HUDEP-2 (cell line): ENCODE data around the gene CBX7.
A peak's percentile ranks its signal among the peaks of the same experiment; 100 is the strongest.
"Not testable (repeated sequence)": the region's sequence is repeated elsewhere in the genome, so short reads cannot be mapped to it uniquely, and the experiment has no call there.

Experiments
- DNase-seq, 76 experiments: peaks; one replicate each; lab custom pipeline; 2025; ENCODE audit not compliant: unreplicated experiment in 76 of 76; lab: John Stamatoyannopoulos, UW

The CBX7 gene

DNA sequence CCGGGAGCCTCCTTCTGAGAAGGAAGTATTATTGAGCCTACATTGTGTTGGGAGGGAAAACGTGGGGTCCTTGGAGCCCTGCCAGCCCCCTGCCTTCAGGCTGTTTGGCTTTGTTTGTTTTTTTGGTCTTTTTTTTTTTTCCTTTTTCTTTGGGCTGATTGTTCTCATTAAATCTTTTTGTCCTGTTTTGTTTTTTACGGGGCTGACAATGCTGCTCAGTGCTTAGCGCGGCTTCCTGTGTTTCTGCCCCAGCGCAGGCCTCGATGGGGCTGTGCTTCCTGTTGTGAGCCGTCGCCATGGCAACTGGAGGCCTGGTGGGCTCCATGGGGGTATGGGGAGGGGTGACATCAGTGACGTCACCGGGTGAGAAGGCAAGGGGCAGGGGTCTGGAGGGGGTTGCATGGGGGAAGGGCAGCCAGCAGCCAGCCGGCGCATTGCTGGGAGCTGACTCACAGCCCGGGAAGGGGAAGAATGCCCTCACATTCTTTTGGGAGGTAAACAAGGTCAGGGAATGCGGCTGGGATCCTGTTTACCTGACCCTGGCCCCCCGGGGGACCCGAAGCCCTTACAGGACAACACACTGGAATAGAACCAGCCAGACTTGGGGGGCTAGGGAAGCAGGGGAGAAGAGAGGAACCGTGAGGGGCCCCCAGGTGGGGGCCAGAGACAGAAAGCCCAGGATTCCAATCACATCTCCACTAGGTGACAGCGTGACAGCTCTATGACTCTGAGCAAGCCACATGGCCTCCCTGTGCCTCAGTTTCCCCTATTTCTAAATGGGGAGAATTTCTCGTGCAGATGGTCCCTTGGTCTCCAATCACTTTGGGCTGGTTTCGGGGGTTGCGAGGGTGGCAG, 22.2 kb upstream of the CBX7 start:
- DNase-seq: no peak

DNA sequence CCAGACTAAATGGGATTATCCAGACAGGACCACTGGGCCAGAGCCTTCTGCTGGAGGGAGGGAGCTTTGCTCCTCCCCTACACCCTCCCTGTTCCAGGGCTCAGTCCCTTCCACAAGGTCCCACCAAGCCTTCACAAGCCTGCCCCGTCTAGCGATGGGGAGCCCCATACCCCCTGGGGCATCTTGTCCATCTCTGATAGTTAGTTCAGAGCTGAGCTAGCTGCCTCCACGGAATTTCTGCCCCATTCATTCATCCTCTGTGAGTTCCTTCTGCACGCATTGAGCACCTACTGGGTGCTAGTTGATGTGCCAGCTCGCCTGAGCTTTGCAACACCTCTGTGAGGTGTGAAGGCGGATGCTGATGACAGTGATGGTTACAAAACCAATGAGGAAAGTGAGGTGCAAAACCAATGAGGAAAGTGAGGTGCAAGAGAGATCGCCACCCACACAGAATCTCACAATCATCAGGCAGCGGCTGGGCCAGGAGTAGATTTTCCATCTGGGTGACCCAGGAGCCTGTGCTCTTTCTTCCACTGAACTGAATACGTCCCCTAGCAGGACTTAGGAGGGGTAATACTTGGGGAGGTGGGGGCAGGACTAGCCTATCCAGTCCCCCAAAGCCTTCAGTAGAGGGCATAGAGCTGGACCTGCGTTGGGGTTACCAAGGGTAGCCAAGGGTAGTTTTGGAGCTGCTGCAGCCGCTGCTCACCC, 21.5 kb upstream of the CBX7 start:
- DNase-seq: no peak

DNA sequence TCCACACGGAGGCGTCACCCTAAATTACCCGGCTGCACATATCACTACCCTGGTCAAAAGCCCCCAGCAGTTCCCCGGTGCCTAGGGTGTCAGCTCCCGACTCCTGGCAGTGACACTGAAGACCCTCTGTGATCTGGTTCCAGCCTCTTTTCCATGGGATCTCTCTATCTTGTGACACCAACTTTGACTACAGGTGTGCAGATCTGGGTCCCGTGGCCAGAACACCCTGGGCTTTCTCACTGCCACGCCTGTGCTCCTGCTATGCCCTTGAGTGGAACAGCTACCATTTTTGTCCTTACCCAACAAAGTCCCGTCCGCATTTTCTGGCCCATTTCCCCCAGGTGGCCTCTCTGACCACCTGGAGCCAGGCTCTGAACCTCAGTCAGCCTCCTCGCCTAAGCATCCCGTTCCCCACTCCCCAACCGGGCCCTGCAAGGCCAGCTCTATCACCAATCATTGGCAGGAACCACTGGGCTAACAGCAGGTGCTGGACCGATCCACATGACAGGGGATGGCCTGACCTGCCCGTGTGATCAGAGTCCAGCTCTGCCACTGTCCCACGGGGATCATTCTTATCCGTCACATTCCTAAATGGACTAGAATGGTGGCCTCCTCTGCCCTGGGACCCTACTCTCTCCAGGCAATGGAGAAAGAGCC, 20.7 kb upstream of the CBX7 start:
- no peak for DNase-seq

DNA sequence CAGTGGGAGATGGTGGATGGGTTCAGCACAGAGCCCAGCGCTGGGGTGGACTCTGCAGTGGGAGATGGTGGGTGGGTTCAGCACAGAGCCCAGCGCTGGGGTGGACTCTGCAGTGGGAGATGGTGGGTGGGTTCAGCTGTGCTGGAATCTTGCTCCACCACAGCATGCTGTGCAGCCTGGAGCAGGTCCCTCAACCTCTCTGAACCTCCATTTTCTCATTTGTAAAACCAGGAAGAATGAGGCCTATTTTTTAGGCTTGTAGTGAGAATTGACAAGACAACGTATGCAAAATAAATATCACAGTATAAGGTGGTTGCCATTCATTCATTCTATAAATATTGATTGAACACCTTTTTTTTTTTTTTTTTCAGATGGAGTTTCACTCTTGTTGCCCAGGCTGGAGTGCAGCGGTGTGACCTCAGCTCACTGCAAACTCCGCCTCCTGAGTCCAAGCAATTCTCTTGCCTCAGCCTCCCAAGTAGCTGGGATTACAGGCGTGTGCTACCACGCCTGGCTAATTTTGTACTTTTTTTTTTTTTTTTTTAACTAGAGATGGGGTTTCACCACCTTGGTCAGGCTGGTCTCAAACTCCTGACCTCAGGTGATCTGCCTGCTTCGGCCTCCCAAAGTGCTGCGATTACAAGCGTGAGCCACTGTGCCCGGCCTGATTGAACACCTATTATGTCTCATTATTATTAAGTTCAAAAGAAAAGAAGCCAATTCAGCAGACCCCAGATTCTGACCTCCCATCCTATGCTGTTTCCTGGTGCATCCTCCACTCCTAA, 20.0 kb upstream of the CBX7 start:
- not testable (repeated sequence) for DNase-seq

DNA sequence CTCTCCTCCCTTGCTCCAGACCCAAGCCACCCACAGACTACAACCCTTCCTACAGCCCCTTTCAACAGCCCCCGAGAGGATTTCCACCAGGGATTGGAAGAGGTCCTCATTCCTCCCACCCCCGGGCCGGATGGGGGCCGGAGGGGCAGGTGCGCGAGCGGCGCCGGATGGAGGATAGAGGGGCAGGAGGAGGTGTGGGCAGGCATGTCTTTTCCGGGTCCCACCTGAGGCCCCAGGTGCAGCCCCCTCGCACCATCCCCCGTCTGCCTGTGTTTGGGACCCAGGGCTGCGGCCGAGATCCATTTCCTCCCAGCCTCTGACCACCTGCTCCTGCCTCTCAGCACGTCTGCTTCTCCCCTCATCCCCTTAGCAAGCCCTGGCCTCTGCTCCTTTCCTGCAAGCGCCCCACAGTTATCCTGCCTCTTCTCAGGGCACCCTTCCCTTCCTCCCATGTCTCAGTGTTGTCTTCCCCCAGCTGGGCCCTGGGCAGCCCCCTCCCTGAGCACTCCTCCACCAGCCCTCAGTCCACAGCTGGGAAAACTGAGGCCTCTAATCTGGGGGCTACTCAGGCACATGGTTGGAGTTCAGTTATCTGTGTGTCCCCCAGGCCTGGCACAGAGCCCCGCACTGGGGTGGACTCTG, 19.3 kb upstream of the CBX7 start:
- no peak for DNase-seq

DNA sequence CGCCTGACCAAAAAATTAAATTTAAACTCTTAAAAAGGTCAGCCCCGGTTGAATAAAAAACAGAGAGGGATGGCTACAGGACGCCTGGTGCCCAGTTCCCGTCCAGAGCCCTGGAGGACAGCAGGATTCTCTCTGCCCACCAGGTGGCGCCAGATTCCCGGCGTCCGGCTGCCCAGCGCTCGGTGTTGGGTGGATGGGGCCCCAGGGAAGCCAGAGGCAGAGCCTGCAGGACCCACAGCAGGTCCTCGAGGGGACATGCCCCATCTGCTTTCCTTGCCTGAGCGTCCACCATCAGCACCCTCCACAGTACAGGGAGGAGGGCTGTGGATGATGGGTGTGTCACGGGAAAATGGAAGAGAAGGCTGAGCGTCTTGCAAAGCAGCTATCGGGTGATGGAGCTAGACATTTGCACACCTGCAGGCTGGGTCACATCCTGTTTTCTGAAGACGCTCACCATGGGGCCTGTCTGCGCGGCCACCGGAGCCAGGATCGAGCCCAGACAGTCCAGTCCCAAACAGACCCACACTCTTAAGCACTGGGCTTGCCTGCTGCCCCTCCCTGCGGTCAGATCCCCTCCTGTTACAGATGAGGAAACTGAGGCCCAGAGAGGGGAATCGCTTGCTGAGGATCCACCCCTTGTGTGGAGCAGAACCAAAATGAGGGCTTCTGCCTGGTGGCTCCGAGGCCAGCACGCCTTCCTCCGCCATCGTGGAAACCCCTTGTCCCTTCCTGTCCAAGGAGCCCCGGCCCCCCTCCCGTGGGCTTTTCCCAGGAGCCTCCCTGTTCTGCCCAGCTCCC, 18.5 kb upstream of the CBX7 start:
- peak in 67 of 76 experiments; percentile 9 to 77 (median 49) for DNase-seq

DNA sequence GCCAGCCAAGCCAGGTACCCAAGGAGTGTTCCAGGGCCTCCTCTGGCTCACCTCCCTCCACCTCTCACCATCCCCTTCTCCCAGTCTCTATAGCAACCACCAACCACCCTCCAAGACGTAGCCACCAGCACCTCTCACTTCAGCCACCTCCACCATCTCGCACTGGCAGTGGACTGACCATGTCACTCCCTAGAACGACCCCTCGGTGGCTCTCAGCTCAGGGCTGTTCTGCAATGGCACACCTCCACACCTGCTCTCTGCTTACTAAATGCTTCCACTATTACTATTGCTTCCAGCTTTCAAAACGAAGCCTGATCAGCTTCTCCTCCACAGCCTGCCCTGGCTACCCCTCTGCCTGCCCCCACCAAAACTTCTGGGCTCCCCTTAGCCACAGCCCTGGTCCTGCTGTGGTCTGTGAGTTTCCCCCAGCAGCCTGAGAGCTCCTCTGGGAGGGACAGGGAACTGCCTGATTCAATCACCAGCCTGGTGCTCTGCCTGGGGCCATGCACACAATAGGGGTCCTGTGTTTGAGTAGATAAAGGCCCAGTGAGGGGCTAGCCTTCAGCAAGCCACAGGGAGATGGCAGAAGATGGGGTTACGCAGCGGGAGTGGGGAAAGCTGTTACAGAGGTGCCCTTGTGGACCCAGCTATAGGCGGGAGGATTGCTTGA, 17.5 kb upstream of the CBX7 start:
- DNase-seq: no peak

DNA sequence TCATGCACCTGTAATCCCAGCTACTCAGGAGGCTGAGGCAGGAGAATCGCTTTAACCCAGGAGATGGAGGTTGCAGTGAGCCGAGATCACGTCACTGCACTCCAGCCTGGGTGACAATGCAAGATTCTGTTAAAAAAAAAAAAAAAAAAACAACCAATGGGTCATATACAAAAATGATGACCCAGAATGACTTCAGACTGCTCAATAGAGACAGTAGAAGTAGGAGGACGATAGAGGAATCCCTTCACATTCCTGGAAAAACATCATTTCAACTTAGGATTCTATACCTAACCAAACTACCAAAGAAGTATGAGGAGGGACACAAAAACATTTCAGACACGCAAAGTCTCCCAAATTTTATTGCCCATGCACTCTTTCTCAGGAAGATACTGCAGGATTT, 14.1 kb upstream of the CBX7 start:
- DNase-seq: no peak

DNA sequence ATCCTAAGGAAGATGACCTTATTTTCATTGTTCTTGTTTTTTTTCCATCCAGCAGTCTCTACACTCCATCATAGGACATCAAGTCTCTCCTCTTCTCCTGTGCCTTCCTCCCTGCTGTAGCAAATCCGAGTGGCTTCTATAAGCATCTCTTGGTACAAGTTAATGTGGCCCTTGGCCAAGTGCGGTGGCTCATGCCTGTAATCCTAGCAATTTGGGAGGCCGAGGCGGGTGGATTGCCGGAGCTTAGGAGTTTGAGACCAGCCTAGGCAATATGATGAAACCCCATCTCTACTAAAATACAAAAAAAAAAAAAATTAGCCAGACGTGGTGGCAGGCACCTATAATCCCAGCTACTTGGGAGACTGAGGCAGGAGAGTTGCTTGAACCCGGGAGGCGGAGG, 3.6 kb upstream of the CBX7 start:
- not testable (repeated sequence) for DNase-seq

DNA sequence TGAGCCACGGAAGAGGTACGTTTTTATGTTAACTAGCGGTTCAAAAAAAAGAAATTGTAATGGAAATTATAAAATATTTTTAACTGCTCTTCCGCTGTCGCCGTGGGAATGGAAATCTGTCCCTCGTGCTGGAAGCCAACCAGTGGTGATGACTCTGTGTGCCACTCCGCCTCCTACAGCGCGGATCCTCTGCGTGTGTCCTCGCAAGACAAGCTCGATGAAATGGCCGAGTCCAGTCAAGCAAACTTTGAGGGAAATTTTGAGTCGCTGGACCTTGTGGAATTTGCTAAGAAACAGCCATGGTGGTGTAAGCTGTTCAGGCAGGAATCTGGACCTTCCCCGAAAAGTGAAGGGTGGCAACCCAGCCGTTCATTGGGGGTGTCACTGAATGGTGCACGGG, 2.9 kb upstream of the CBX7 start:
- no peak for DNase-seq

DNA sequence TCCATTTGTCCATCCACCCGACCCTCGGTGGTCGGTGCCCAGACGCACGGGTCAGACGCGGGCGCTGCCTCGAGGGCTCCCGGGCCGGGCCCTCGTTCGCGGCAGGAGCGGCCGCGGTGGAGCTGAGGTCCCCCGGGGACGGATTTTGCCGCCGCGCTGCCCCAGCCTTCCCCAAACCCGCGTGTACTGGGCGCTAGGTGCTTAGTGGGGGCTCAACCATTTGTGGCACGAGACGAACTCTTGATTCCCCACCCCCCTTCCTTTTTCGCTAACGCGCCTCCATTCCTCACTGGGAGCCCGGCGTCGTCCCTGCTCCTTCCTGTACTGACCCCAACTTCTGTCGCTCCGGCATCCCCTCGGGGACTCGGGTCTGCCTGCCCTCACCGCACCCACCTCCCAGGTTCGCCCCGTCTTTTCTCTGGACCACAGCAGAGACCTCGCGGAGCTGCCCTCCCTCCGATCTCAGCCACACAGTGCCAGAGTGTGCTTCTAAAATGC, 789 bp upstream of the CBX7 start:
- no peak for DNase-seq

DNA sequence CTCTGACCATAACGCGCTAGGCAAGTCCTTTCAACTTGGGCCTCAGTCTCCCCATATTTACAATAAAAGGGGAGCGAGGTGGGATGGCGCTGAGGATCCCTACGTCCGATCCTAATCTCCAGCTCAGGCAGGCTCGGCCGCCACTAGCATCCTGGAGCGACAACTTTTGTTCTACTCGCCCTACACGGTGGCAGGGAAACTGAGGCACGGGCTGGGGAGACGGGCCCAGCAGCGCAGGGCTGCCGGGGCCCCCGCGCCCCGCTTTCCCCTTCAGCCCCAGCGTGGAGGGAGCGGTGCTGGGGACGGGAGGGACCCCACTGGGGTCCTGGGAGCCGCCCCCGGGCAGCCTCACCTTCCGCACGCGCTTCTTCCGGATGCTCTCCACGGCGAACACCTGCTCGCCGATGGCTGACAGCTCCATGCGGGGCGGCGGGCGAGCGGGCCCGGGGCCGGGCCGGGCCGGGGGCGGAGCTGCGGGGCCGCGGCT, 413 bp downstream of the CBX7 start:
- DNase-seq: no peak

DNA sequence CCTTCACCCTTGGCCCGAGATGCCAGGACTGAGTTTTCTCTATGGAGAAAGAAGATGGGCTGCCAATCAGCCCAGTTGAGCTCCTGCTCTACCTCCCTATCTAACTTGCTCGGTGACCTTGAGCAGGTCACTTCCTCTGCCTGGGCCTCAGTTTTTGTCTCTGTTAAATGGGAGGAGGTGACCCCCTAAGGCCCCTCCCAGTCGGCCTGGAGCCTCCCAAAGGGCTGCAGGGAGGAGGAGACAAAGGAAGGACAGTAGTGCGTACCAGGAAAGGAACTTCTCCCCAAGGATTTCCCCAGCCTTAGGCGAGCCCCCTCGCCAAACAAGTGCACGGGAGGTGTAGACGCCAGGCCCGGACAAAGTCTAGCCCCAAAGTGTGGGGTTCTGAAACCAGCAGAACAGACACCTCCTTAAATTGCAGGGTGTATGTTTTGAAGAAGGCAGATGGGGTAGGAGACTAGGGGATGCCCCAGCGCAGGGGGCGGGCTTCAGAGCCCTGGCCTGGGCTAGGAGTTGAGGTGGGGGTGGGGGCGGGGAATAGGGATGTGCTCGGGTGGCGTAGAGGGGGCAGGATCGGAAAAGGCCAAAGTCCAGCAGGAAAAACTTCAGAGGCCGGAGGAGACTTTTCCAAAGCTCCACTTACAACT, 1.0 kb downstream of the CBX7 start:
- no peak for DNase-seq

DNA sequence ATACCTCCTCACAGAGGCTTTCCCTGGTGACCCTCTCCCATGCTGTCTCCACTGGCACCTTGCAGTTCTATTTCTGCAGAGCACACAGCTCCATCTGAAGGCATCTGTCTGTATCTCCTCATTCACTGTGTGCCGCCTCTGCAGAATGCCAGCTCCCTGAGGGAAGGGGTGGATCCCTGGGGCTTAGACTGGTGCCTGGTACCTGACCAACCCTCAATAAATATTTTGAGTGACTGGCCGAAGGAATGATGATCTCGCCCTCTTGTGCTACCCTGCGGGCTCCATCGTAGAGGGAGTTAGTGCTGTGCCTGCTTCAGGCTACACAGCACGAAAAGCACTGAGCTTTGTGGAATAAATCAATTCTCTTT, 1.6 kb downstream of the CBX7 start:
- DNase-seq: no peak

DNA sequence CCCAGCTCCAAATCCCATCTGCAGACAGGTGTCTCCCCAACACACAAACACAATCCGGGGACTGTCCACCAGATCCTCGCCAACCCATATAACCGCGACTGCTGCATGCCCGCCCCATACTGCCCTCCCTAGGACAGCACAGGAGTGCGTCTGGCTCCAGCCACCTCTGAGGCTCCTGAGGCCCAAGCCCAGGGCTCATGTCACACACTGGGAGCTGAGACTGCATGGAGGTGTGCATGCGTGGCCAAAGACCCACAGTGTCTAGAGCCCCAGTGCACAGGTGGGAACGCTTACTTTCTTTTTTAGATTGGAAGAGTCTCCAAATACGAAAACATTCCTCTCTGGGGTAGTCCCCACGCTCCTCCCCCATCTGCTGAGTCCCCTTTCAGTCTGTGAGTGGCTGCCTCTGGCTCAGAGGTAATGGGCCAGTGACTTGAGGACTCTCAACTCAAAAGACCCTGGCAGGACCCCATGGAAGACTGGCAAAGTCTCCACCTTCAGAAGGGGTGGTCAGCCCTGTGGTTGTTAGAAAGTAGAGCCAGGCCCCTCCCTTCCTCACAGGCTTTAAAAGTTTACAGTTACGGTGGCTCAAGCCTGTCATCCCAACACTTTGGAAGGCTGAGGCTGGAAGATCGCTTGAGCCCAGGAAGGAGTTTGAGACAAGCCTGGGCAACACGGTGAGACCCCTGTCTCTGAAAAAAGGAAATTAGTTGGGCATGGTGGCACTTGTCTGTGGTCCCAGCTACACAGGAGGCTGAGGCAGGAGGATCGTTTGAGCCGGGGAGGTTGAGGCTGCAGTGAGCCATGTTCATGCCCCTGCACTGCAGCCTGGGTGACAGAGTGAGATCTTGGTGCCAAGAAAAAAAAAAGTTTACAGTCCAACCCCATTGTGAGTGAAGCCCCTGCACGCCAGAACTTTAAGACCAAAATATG, 2.3 kb downstream of the CBX7 start:
- DNase-seq: no peak

DNA sequence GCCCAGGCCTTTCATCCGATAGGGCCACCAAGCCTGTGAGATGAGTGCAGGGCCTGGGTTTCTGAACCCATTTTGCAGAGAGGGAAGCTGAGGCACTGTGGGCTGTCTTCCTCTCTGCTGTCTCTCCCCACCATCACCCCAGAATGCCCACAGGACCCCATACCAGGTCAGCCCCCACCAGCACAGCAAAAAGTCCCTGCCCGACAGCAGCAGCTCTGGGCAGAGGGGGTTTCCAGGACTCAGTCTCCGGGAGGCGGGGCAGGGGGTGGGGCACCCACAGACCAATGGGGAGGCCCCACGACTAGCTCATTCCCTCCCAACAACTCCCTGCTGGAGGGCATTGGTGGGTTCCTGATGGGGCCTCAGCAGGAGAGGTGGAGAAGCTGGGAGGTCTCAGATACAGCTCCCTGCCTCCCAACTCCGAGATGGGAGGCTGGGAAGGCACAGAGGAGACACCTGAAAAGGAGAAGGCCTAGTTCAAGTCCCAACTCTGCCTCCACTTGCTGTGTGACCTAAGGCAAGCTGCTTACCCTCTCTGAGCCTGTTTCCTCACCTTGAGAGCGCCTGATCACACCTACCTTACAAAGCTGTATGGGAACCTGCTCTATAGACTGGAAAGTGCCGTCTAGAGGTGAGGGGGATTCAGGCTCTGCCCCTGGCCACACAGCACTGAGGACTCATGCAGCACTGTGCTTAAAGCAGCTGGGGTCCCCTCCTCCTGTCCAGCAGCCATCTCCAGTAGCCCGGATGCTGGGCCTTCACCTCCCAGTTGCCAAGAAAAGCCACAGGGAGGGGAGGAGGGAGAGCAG, 3.5 kb downstream of the CBX7 start:
- no peak for DNase-seq
